Mesothelial cell of epicardium (in vitro differentiated cells): ENCODE results near the gene PNRC1. TPM values are rescaled to one million over a fixed set of nuclear protein-coding genes. Genes with fewer than 3 reads are reported as not detected.
A peak's percentile ranks its signal among the peaks of the same experiment; 100 is the strongest.

Experiments used
- DNase-seq, 2 experiments: peaks; one replicate each; pipeline ENCODE4 v3.0.0; 2021; ENCODE audit warnings: low spot score in 2 of 2; ENCODE audit not compliant: unreplicated experiment in 2 of 2
- H3K27ac Mint-ChIP-seq: 2 replicates; pipeline ENCODE4 v1.8.0; 2021; ENCODE audit warnings: mixed read lengths
- H3K27me3 Mint-ChIP-seq: 2 replicates; pipeline ENCODE4 v1.8.0; 2021; ENCODE audit warnings: low read depth, mixed read lengths
- H3K36me3 Mint-ChIP-seq: 2 replicates; pipeline ENCODE4 v1.8.0; 2021; ENCODE audit warnings: mixed read lengths
- H3K4me1 Mint-ChIP-seq: 2 replicates; pipeline ENCODE4 v1.8.0; 2021; ENCODE audit warnings: mixed read lengths
- H3K4me3 Mint-ChIP-seq: 2 replicates; pipeline ENCODE4 v1.8.0; 2021; ENCODE audit warnings: mild to moderate bottlenecking, moderate library complexity, mixed read lengths
- H3K9me3 Mint-ChIP-seq: 2 replicates; pipeline ENCODE4 v1.8.0; 2021; ENCODE audit warnings: mixed read lengths
- CTCF ChIP-seq: fragments of 200-600 bp; sonication (generic); IDR thresholded peaks from one replicate; pipeline ENCODE4 v1.5.0; 2021; ENCODE audit warnings: antibody characterized with exemption; ENCODE audit not compliant: unreplicated experiment
- total RNA-seq: library from RNA; stranded (reverse); gene quantifications from 3 replicates; pipeline ENCODE4 v1.2.1, GENCODE V29; 2021

Gene PNRC1
- total RNA-seq, 1 donor from 2014 or later = 190 TPM

GRCh38 chr6:89045576-89045975, 35.0 kb upstream of the PNRC1 start:
- Mint-ChIP-seq H3K27me3 (no peaks in the 10 kb centered on the region), H3K4me1 (peaks cover 23% of the 10 kb centered on the region), H3K36me3 (no peaks in the 10 kb centered on the region), H3K4me3 (no peak overlapping the region), H3K9me3 (no peaks in the 10 kb centered on the region), H3K27ac (no peak overlapping the region)
- no peak for TF ChIP-seq CTCF
- no peak for DNase-seq

- Mint-ChIP-seq H3K36me3 (no peaks in the 10 kb centered on the region), H3K4me3 (no peak overlapping the region), H3K9me3 (no peaks in the 10 kb centered on the region), H3K27me3 (no peaks in the 10 kb centered on the region), H3K27ac (peak overlapping the region; percentile 51), H3K4me1 (peaks cover 20% of the 10 kb centered on the region)
- no peak for TF ChIP-seq CTCF
- DNase-seq = no peak
These were observed 33.1 kb upstream of the PNRC1 start for GRCh38 chr6:89047473-89047872.

- no peak for DNase-seq
These were observed 32.1 kb upstream of the PNRC1 start for GRCh38 chr6:89048288-89048923.

GRCh38 chr6:89048985-89049384, 31.6 kb upstream of the PNRC1 start:
- no peak for TF ChIP-seq CTCF
- no peaks in the 10 kb centered on the region for H3K27me3 Mint-ChIP-seq
- H3K36me3 Mint-ChIP-seq = no peaks in the 10 kb centered on the region
- peaks cover 20% of the 10 kb centered on the region for H3K4me1 Mint-ChIP-seq
- H3K4me3 Mint-ChIP-seq = no peak overlapping the region
- H3K27ac Mint-ChIP-seq = no peak overlapping the region
- peaks cover under 1% of the 10 kb centered on the region for H3K9me3 Mint-ChIP-seq
- DNase-seq = no peak

More at GRCh38 chr6:89048288-89048923, 32.1 kb upstream of the PNRC1 start:
- no peak overlapping the region for H3K27ac Mint-ChIP-seq
- no peak overlapping the region for H3K4me3 Mint-ChIP-seq
- peaks cover 20% of the 10 kb centered on the region for H3K4me1 Mint-ChIP-seq
- no peaks in the 10 kb centered on the region for H3K27me3 Mint-ChIP-seq
- no peak for TF ChIP-seq CTCF
- no peaks in the 10 kb centered on the region for H3K36me3 Mint-ChIP-seq
- H3K9me3 Mint-ChIP-seq = no peaks in the 10 kb centered on the region

GRCh38 chr6:89050155-89050554, 30.4 kb upstream of the PNRC1 start:
- H3K27ac Mint-ChIP-seq = no peak overlapping the region
- H3K4me1 Mint-ChIP-seq = peaks cover 14% of the 10 kb centered on the region
- no peak overlapping the region for H3K4me3 Mint-ChIP-seq
- H3K36me3 Mint-ChIP-seq = no peaks in the 10 kb centered on the region
- TF ChIP-seq CTCF = no peak
- no peaks in the 10 kb centered on the region for H3K27me3 Mint-ChIP-seq
- H3K9me3 Mint-ChIP-seq = peaks cover 4% of the 10 kb centered on the region
- no peak for DNase-seq

- Mint-ChIP-seq H3K9me3 (peaks cover 4% of the 10 kb centered on the region), H3K36me3 (no peaks in the 10 kb centered on the region), H3K27me3 (no peaks in the 10 kb centered on the region), H3K27ac (no peak overlapping the region), H3K4me1 (peaks cover 14% of the 10 kb centered on the region), H3K4me3 (no peak overlapping the region)
- DNase-seq = no peak
- TF ChIP-seq CTCF = no peak
These were observed 29.9 kb upstream of the PNRC1 start for GRCh38 chr6:89050697-89051096.
